Tibial nerve (tissue), 4 donors: ENCODE results near the gene PRIM2.

Source experiments
- EP300 ChIP-seq, 2 donors: sonication (generic); formaldehyde crosslinking; IDR thresholded peaks; one replicate each; pipeline ENCODE4 v1.6.1; 2017; ENCODE audit warnings: antibody characterized with exemption in 2 of 2, mild to moderate bottlenecking in 1 of 2
- TF ChIP-seq, protein P1 (sequence below), 5 experiments: fragments of 200-600 bp in 3 of 5; fragments of 450-650 bp in 2 of 5; sonication (generic) in 3 of 5; IDR thresholded peaks; one replicate each; pipeline ENCODE4 v1.5.1; 2016 to 2019; ENCODE audit warnings: antibody characterized with exemption in 5 of 5, mild to moderate bottlenecking in 3 of 5, moderate library complexity in 2 of 5

DNA sequence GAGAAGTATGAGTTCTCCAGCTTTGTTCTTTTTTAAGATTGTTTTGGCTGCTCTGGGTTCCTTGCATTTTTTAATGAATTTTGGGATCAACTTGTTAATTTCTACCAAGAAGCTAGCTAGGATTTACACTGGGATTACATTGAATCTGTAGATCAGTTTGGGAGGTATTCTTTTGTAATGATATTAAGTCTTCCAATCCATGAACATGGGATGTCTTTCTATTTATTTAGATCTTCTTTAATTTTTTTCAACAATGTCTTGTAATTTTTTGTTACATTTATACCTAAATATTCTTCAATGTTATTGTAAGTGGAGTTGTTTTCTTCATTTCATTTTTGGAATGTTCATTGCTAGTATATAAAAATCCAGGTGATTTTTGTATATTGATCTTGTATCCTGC, 12.5 kb downstream of the PRIM2 start:
- TF ChIP-seq, protein P1, sequence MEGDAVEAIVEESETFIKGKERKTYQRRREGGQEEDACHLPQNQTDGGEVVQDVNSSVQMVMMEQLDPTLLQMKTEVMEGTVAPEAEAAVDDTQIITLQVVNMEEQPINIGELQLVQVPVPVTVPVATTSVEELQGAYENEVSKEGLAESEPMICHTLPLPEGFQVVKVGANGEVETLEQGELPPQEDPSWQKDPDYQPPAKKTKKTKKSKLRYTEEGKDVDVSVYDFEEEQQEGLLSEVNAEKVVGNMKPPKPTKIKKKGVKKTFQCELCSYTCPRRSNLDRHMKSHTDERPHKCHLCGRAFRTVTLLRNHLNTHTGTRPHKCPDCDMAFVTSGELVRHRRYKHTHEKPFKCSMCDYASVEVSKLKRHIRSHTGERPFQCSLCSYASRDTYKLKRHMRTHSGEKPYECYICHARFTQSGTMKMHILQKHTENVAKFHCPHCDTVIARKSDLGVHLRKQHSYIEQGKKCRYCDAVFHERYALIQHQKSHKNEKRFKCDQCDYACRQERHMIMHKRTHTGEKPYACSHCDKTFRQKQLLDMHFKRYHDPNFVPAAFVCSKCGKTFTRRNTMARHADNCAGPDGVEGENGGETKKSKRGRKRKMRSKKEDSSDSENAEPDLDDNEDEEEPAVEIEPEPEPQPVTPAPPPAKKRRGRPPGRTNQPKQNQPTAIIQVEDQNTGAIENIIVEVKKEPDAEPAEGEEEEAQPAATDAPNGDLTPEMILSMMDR (IDR thresholded peaks at IDR 0.05), result no peak
- TF ChIP-seq EP300 (IDR thresholded peaks at IDR 0.05), result no peak
